Activated CD8-positive, alpha-beta memory T cell treated with anti-CD3 and anti-CD28 coated beads for 48 hours (primary cell): ENCODE measurements around the gene BARD1.

Experiments used
- DNase-seq, 3 experiments: peaks; one replicate each; pipeline ENCODE4 v3.0.0-alpha.2; 2020; ENCODE audit warnings: low read depth in 2 of 3, low spot score in 2 of 3

BARD1 gene

DNA sequence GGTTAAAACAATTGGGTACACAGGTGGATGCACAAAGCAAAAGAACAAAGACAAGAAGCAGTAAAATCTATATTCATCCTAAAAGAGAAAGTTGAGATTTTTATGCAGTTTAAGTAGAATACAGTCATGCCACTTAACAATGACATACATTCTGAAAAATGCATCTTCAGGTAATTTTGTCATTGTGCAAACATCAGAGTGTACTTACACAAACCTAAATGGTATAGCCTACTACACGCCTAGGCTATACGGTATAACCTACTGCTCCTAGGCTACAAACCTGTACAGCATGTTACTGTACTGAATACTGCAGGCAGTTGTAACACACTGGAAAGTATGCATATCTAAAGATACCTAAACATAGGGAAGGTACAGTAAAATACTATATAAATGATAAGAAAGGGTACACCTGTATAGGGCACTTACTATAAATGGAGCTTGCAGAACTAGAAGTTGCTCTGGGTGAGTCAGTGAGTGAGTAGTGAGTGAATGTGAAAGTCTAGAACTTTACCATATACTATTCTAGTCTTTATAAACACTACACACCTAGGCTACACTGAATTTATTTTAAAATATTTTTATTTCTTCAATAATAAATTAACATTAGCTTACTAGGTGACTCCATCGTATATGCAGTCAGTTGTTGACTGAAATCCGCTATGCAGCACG is 132.9 kb downstream of the BARD1 start:
- DNase-seq = no peak
